ENCODE data around the gene ALDOB. TPM values are rescaled to one million over a fixed set of nuclear protein-coding genes. Genes with fewer than 3 reads are reported as not detected.

Gene ALDOB
- total RNA-seq, 1 donor from 2014 or later, result 0.56 TPM

DNA sequence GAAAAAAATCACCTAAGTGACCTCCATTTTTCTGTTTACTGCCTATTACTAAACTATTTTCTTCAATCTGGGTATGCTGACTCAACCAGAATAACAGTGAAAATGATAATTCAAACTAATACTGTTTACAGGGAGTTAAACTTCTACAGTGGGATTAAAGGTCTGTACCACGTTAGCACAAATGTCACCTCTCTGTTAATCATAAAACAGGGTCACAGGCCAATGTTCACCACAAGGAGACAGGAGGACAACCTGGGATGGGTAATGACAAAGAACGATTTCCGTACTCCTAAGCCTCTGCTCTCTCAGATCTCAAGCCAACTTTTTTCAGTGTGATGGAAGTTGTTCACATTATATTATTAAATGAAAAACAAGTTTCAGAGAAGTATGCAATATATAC, 2.3 kb downstream of the ALDOB start:
- DNase-seq (no peak), ATAC-seq (ENCODE audit: poor library complexity) (no peak)
- intact Hi-C loops (cut with DNase I), result no loop called here

DNA sequence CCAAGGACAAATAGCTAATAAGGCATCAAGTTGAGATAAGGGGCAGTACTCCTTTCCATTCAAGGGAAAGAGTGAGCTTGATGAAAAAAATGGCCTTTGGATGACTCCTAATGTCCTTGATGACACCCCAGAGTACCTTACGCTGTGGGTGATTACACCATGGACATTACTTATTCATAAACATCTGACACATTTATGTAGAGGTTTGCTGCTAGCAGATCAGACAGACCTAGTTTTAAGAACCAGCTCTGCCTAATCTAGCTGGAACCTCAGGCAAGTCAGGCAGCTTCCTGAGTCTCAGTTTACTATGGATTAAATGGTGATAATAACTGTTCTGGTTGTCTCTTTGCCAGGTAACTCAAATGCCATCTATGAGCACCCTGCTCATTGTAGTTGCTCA, 2.8 kb downstream of the ALDOB start:
- no peak for ATAC-seq (ENCODE audit: poor library complexity)
- DNase-seq, result no peak
- intact Hi-C loops (cut with DNase I), result no loop called here

DNA sequence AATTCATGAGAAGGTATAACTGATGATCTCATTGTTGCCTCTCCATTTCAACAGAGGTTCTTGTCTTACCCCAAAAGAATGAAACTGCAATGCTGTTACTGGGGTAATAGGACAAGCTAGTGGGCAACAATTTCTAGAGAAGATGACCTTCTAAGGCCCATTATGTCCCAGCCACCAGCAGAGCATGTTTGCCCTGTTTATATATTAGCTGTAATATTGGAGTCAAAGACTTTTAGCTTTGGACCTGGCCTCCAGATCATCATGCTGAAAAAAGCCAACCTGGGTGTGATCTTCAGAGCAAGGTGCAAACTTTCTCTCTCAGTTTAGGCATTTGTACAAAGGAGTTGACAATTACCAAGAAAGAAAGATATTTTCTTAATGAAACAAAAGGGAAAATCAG, 3.4 kb downstream of the ALDOB start:
- DNase-seq (no peak), ATAC-seq (ENCODE audit: poor library complexity) (no peak)
- intact Hi-C loops (cut with DNase I), result no loop called here

- intact Hi-C loops (cut with DNase I), result no loop called here
- DNase-seq (no peak), ATAC-seq (ENCODE audit: poor library complexity) (no peak)
Observed at GRCh38 chr9:101429736-101430135, 5.8 kb downstream of the ALDOB start.

- ATAC-seq (ENCODE audit: poor library complexity) (no peak), DNase-seq (no peak)
- intact Hi-C loops (cut with DNase I), result no loop called here
Observed at GRCh38 chr9:101428909-101429308, 6.7 kb downstream of the ALDOB start.

DNA sequence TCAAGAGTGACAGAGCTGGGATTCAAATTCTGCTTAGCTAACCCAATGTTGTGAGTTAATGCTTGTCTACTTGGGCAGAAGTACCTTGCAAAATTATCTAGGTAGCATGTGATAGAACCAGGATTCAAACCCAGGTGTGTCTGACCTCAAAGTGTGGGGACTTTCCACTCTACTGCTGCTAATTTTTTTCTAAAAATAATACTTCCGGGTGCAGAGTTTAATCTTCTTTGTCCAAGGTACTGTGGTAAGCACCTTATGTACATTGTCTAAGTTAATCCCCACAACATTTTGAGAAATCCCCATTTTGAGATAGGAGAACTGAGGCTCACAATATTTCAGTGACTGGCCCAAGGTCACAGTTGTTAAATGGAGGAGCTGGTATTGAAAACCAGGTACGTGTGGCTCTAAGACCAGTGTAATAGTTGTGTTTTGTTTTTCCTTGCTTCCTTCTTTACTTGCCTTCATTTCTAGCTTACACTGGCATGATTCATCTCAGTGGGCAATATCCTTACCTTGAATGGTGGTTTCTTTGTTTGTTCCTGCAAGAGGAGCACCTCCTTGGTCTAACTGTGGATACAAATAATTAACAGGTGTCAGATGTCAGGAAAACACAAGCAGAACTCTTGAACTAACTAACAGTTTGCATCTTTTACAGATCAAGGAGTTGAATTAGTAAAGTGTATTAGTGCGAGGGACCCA, 7.5 kb downstream of the ALDOB start:
- intact Hi-C loops (cut with DNase I), result no loop called here
- ATAC-seq (ENCODE audit: poor library complexity), result no peak
- no peak for DNase-seq

GRCh38 chr9:101427358-101427757, 8.2 kb downstream of the ALDOB start:
- ATAC-seq (ENCODE audit: poor library complexity) (no peak), DNase-seq (no peak)
- intact Hi-C loops (cut with DNase I), result no loop called here

GRCh38 chr9:101421653-101422065, 13.9 kb downstream of the ALDOB start:
- intact Hi-C loops (cut with DNase I), result no loop called here
- DNase-seq, result no peak
- ATAC-seq (ENCODE audit: poor library complexity), result no peak

DNA sequence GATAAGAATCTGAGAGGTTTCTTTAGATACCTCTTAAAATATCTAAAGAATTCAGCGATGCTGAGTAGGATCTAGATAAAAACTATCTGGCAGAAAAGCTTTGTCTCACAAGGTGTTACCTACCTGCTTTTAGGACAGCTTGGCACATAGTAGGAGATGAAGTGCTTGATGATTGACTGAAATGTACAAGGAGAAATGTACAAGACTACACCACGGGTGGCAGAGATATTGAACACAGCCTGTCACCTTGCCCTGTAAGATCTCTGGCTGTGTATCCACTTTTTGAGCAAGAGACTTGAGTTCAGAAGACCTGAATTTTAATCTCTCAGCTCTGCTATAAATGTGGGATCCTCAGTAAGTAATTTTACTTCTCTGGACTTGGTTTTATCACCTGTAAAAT, 15.7 kb downstream of the ALDOB start:
- ATAC-seq (ENCODE audit: poor library complexity) (no peak), DNase-seq (no peak)
- intact Hi-C loops (cut with DNase I), result no loop called here

- ATAC-seq (ENCODE audit: poor library complexity) (peak; percentile 23), DNase-seq (no peak)
- intact Hi-C loops (cut with DNase I), result no loop called here
Observed at GRCh38 chr9:101418518-101419430, 16.8 kb downstream of the ALDOB start.

DNA sequence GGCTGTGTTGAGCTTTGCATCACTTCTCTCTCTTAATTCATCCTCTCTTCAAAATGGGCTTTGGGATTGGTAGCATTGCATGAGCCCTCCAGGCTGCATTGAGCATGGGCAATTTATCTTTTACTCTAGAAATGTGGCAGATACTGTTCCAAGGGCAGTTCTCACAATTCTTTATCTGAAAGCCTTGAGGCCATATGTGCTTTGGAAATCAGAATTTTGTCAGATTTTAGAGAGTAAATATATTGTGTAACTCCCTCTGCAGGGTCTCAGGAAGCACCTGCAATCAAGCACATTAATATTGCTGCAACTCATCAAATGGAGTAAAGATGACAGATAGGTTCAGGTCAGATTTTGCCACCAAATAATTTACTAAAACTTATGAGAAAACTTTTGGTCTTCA, 17.6 kb downstream of the ALDOB start:
- DNase-seq (no peak), ATAC-seq (ENCODE audit: poor library complexity) (no peak)
- intact Hi-C loops (cut with DNase I), result no loop called here

DNA sequence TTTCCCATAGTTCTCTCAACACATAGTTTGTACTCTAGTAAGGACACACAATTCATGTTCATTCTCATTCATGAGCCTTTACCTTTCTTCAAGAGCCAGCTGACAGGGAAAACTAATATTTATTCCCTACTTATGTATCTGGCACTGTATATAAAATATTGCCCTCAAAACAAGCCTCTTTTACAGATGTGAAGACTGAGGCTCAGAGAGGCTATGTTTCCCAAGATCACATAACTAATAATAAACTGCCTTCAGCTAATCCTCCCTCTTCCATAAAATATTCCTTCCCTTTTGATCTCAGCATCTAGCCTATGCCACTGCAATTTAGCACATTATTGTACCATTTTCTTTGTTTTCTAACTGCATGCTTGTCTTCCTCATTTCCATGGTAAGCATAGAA, 18.2 kb downstream of the ALDOB start:
- intact Hi-C loops (cut with DNase I), result no loop called here
- no peak for ATAC-seq (ENCODE audit: poor library complexity)
- no peak for DNase-seq

- ATAC-seq (ENCODE audit: poor library complexity) (no peak), DNase-seq (no peak)
- intact Hi-C loops (cut with DNase I), result no loop called here
Observed at GRCh38 chr9:101415578-101415977, 20.0 kb downstream of the ALDOB start.

DNA sequence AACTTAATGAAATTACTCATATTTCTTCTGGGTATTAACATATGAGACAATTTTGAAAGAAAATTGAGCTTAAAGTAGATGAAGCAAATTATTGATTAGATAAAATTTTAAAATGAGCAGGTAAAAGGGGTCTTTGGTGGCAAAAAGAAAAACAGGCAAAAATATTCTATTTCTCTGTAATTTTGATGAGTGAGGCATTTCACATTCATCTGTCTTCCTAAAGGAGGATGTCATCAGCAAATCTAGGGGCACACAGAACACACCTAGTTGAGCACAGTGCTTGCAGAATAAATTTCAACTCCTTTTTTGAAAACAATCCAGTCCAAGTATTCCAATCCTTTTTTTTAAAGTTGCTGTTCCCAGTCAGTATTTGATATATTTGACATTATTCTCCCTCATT, 20.7 kb downstream of the ALDOB start:
- intact Hi-C loops (cut with DNase I), result no loop called here
- ATAC-seq (ENCODE audit: poor library complexity) (no peak), DNase-seq (no peak)

- ATAC-seq (ENCODE audit: poor library complexity), result no peak
- intact Hi-C loops (cut with DNase I), result no loop called here
- no peak for DNase-seq
Observed at GRCh38 chr9:101409079-101409477, 26.5 kb downstream of the ALDOB start.

- intact Hi-C loops (cut with DNase I), result no loop called here
- ATAC-seq (ENCODE audit: poor library complexity), result no peak
- no peak for DNase-seq
Observed at GRCh38 chr9:101408374-101409078, 27.0 kb downstream of the ALDOB start.

- ATAC-seq (ENCODE audit: poor library complexity) (no peak), DNase-seq (no peak)
- intact Hi-C loops (cut with DNase I), result no loop called here
Observed at GRCh38 chr9:101403516-101404285, 31.9 kb downstream of the ALDOB start.

DNA sequence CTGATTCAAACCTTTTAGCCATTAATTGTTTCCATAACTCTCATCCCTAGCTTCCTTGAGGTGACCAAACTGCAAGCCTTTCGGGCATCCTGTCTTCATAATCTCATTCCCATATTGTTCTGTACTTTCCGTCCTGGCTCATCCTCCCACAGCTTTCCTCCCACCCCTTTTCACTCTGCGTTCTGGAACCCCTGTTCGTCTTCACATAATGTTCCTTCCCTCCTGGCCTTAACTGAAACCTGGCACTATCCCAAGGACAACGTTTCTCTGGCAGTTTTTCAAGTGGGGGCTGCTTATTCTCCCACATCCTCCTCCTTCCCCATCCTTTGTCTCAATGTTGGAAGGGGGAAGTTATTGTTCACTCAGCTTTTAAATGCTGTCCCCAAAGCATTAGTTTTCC, 35.5 kb downstream of the ALDOB start:
- ATAC-seq (ENCODE audit: poor library complexity), result no peak
- DNase-seq, result peak; percentile 39
- intact Hi-C loops (cut with DNase I), result no loop called here

GRCh38 chr9:101399643-101399970, 36.0 kb downstream of the ALDOB start:
- ATAC-seq (ENCODE audit: poor library complexity), result no peak
- intact Hi-C loops (cut with DNase I), result loop anchor here (5.0 kb wide), 2 partner anchors 38 to 133 kb away; partner anchors contain the start of genes ALDOB and RNF20
- no peak for DNase-seq
